ENCODE data around the gene TCF4.

- TF ChIP-seq, protein P1, sequence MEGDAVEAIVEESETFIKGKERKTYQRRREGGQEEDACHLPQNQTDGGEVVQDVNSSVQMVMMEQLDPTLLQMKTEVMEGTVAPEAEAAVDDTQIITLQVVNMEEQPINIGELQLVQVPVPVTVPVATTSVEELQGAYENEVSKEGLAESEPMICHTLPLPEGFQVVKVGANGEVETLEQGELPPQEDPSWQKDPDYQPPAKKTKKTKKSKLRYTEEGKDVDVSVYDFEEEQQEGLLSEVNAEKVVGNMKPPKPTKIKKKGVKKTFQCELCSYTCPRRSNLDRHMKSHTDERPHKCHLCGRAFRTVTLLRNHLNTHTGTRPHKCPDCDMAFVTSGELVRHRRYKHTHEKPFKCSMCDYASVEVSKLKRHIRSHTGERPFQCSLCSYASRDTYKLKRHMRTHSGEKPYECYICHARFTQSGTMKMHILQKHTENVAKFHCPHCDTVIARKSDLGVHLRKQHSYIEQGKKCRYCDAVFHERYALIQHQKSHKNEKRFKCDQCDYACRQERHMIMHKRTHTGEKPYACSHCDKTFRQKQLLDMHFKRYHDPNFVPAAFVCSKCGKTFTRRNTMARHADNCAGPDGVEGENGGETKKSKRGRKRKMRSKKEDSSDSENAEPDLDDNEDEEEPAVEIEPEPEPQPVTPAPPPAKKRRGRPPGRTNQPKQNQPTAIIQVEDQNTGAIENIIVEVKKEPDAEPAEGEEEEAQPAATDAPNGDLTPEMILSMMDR (conservative IDR thresholded peaks at IDR 0.05; ENCODE audit: low read depth, low read length): no peak
- TF ChIP-seq EZH2 (IDR thresholded peaks at IDR 0.05; ENCODE audit: low read length, unreplicated experiment): no peak
Measured at GRCh38 chr18:55543130-55543704, 44.8 kb downstream of the TCF4 start.
